Measurements from ENCODE around the gene MMEL1.

MMEL1 gene

DNA sequence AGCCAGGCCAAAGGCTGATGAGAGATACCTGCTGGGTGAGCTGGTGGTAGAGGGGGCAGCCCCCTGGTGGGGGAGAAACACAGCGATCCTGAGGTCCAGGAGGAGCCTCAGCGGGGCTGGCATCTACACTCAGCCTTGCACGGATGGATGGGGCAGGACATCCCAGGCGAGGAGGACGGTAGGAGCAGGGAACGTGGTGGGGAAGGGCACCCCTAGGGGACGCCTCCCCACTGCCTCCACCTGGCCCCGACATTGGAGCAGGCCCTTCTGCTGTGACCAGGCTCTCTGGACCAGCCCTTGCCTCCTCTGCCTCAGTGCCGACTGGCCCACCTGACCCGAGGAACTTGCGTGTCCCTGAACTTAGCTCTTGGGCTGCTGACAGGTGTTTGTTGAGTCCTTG is 6.4 kb upstream of the MMEL1 start:
- TF ChIP-seq, protein P1, sequence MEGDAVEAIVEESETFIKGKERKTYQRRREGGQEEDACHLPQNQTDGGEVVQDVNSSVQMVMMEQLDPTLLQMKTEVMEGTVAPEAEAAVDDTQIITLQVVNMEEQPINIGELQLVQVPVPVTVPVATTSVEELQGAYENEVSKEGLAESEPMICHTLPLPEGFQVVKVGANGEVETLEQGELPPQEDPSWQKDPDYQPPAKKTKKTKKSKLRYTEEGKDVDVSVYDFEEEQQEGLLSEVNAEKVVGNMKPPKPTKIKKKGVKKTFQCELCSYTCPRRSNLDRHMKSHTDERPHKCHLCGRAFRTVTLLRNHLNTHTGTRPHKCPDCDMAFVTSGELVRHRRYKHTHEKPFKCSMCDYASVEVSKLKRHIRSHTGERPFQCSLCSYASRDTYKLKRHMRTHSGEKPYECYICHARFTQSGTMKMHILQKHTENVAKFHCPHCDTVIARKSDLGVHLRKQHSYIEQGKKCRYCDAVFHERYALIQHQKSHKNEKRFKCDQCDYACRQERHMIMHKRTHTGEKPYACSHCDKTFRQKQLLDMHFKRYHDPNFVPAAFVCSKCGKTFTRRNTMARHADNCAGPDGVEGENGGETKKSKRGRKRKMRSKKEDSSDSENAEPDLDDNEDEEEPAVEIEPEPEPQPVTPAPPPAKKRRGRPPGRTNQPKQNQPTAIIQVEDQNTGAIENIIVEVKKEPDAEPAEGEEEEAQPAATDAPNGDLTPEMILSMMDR (IDR thresholded peaks at IDR 0.05; ENCODE audit: low read depth, low read length, missing control alignments): no peak
- DNase-seq (ENCODE audit: extremely low read depth, low read depth): no peak

DNA sequence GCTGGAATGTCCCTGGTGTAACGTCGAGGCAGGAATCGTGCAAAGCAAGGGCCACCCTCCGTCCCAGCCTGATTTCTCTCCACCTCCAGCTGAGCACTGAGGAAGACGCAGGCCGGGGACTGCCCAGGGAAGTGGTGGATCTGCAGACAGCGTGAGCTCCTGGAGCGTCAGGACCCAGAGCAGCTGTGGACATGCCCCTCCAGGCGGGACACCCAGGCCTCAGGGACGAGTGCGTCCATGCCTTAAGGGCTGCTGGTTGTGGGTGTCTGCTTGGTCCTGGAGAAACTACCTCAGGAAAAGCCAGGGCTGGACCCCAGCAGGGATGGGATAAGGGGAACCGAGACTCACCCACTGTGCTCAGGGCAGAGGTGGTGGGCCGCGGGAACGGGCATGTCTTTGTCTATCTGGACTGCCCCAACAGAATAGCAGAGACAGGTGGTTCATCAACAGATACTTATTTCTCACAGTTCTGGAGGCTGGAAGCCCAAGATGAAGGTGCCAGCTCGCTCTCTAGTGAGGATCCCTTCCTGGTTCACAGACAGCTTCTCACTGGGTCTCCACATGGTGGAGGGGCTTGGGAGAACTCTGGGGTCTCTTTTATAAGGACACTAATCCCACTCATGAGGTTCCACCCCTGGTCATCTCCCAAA is 5.8 kb upstream of the MMEL1 start:
- DNase-seq (ENCODE audit: extremely low read depth, low read depth): no peak
- TF ChIP-seq, protein P1 (IDR thresholded peaks at IDR 0.05; ENCODE audit: low read depth, low read length, missing control alignments): no peak

More for the DNA sequence above, 6.4 kb upstream of the MMEL1 start:
- H3K4me3 ChIP-seq (replicated peaks; ENCODE audit: low read depth, low read length): no peak overlapping the region

DNA sequence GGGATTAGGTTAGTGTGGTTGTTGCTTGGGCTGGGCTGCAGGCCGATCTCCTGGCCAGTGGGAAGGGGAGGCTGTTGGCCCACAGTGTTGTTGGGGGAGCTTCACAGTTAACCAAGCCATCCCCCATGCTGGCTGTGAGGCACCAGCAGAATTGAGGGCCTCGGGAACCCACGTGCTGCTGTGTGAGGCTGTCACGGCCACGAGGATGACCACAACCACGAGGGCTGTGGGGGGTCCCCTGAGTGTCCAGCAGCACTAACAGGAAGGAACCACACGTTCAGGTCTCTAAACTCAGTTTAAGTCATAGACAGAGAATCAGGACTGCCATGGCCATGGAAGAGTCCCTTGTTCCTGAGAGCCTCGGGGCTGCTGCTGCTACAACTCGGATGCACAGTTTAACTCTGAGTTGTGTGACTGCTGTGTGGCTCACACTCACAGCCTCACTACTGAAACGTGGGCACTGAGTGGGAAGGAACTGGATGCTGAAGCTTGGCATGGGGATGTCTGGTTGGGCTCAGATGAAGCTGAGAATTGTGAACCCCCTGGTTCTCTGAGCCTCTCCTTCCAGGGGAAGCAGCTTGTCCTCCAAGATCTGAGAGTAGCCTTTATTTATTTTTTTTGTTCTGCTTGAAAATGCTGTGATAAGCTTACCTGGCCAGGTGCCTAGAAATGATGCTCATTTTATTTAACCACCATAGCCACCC is 4.8 kb upstream of the MMEL1 start:
- TF ChIP-seq, protein P1 (IDR thresholded peaks at IDR 0.05; ENCODE audit: low read depth, low read length, missing control alignments): no peak
- DNase-seq (ENCODE audit: extremely low read depth, low read depth): no peak
- H3K4me3 ChIP-seq (replicated peaks; ENCODE audit: low read depth, low read length): no peak overlapping the region

More for the DNA sequence above, 5.8 kb upstream of the MMEL1 start:
- H3K4me3 ChIP-seq (replicated peaks; ENCODE audit: low read depth, low read length): no peak overlapping the region

DNA sequence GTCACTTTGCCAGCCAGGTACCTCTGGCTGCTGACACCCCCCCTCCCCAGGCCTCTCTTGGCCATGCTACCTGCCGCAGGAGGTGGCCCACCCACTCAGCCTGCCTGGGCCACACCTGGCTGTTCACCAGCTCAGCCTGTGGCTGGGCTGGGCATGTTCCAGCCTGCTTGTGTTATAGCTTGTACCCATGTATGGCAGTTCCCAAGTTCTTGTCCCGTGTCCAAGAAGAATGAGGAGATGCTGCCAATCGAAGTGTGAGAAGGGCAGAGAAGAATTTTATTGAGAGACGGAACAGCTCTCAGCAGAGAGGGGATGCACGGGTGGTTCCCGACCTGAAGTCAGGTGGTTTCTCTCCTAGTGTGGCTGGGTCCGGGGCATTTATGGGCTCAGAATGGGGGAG is 3.9 kb upstream of the MMEL1 start:
- H3K4me3 ChIP-seq (replicated peaks; ENCODE audit: low read depth, low read length): no peak overlapping the region
- TF ChIP-seq, protein P1 (IDR thresholded peaks at IDR 0.05; ENCODE audit: low read depth, low read length, missing control alignments): no peak
- no peak for DNase-seq (ENCODE audit: extremely low read depth, low read depth)

DNA sequence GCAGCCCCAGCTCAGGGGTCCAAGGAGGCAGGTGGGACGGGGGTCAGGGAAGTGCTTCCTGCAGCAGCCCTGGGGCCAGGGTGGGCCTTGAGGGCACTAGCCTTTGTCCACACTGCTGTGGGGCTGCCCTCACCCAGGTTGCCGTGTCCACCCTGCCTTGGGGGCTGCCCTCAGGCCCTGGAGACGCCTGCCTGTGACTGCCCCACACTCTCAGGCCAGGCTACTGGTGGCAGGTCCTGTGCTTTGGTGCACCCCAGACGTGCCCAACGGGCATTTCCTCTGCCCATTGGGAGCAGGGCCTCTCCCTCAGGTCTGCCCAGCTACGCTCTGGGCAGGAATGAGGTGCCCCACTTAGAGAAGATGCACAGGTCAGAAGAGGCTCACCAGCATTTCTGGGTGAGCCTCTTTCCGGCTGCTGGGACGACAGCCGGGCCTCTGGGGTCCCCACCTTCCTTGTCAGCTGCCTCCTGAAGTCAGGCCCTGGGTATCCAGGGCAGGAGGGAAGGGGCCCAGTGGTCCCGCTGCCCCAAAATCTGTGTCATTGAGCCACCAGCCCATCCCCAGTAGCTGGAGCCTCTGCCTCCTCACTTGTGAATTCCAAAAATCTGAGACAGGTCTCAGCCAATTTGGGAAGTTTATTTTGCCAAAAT is 2.7 kb upstream of the MMEL1 start:
- no peak for DNase-seq (ENCODE audit: extremely low read depth, low read depth)
- TF ChIP-seq, protein P1 (IDR thresholded peaks at IDR 0.05; ENCODE audit: low read depth, low read length, missing control alignments): no peak
- no peak overlapping the region for H3K4me3 ChIP-seq (replicated peaks; ENCODE audit: low read depth, low read length)

DNA sequence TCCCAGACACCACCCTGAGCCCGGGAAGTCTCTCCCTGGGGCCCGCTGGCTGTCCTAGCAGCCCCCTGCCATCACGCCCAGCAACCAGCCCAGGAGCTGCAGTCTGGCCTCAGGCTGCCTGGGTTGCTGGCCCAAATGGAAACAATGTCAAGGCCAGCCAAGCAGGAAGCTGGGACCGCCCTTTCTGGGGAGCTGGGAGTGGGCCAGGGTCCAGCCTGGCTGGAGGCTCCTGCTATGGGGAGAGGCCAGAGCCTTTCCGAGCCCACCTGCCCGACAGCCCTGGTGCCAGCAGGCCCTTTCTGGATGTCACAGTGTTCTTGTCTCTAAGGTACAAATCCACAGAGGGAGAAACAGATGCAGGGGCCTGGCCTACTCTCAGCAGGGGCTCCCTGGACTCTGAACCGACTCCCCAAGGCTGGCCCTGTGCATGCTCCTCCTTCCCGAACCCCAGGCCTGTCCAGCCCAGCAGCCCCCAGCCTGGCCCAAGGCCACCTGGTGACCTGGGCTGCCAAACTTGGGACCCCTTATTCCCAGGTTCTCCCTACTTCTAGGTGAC is 1.2 kb upstream of the MMEL1 start:
- TF ChIP-seq, protein P1 (IDR thresholded peaks at IDR 0.05; ENCODE audit: low read depth, low read length, missing control alignments): no peak
- no peak for DNase-seq (ENCODE audit: extremely low read depth, low read depth)
- no peak overlapping the region for H3K4me3 ChIP-seq (replicated peaks; ENCODE audit: low read depth, low read length)
